Measurements from ENCODE around the gene MALL. TPM values are rescaled to one million over a fixed set of nuclear protein-coding genes. Genes with fewer than 3 reads are reported as not detected.
"Not testable (repeated sequence)": the region's sequence is repeated elsewhere in the genome, so short reads cannot be mapped to it uniquely, and the experiment has no call there.

The MALL gene
- total and polyA plus RNA-seq, 7 donors, result 2.6 to 10.0 (median 4.8) TPM

DNA sequence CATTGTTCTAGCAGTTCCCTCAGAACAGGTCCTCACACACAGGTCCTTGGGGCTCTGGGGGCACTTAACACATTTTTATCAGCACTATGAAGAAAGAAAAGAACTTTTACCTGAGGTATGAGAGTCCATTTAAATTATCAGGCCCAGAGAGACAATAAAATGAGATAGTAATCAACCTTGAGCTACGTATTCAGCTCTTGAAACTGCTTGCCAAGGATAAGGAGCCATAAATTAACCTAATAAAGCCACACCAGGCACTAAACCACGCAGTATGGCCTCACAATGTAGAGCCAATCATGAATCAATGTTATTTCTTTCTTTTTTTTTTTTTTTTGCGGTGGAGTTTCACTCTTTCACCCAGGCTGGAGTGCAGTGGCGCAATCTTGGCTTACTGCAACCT, 37.5 kb downstream of the MALL start:
- 100% methylated on average over 1 of the region's 4 CpGs for WGBS, 3 donors
- ATAC-seq; DNase-seq; H3K27me3 ChIP-seq (ENCODE audit: insufficient read depth in 3 of 3, low read length in 2 of 3); H3K9me3 ChIP-seq; intact Hi-C loops (cut with DNase I); H3K4me3 ChIP-seq; H3K27ac ChIP-seq; H3K4me1 ChIP-seq; H3K36me3 ChIP-seq (ENCODE audit: insufficient read depth in 1 of 2, low read depth in 1 of 2): not testable (repeated sequence)

GRCh38 chr2:110075896-110076295, 39.7 kb downstream of the MALL start:
- DNase-seq; intact Hi-C loops (cut with DNase I); H3K27ac ChIP-seq; H3K36me3 ChIP-seq (ENCODE audit: insufficient read depth in 1 of 2, low read depth in 1 of 2); H3K9me3 ChIP-seq; H3K4me1 ChIP-seq; H3K27me3 ChIP-seq (ENCODE audit: insufficient read depth in 3 of 3, low read length in 2 of 3); H3K4me3 ChIP-seq; ATAC-seq: not testable (repeated sequence)
- 68 to 92% (median 91%) methylated on average over 2 of the region's 4 CpGs for WGBS, 3 donors

DNA sequence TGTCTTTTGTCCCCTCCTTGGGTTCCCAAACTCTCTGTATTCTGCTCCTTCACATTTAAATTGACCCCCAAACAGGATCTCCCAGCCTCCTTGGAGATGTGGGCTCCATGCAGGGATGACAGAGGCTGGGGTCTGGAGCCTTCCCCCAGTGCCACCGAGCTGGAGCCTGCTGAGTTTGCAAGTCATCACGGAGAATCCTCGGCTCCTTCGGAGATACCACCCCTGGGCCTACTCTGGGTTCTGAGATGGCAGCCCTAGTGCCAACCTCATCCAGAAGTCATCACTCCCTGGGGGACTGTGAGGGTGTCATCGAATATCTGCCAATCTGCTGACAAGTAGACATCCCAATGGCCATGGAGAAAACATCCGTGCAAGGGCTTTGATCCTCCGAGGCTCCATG, 45.8 kb downstream of the MALL start:
- ATAC-seq; H3K4me1 ChIP-seq; H3K9me3 ChIP-seq; H3K4me3 ChIP-seq; intact Hi-C loops (cut with DNase I); H3K36me3 ChIP-seq (ENCODE audit: insufficient read depth in 1 of 2, low read depth in 1 of 2); DNase-seq; H3K27ac ChIP-seq; H3K27me3 ChIP-seq (ENCODE audit: insufficient read depth in 3 of 3, low read length in 2 of 3): not testable (repeated sequence)
- WGBS, 3 donors, result 92 to 97% (median 95%) methylated on average over 4 of the region's 7 CpGs

- ATAC-seq; H3K36me3 ChIP-seq (ENCODE audit: insufficient read depth in 1 of 2, low read depth in 1 of 2); H3K9me3 ChIP-seq; H3K4me3 ChIP-seq; H3K4me1 ChIP-seq; H3K27me3 ChIP-seq (ENCODE audit: insufficient read depth in 3 of 3, low read length in 2 of 3); H3K27ac ChIP-seq; intact Hi-C loops (cut with DNase I); DNase-seq: not testable (repeated sequence)
- WGBS, 3 donors, result 69 to 81% (median 75%) methylated on average over 3 of the region's 3 CpGs
Observed at GRCh38 chr2:110068153-110068552, 47.5 kb downstream of the MALL start.

- DNase-seq; H3K9me3 ChIP-seq; H3K4me1 ChIP-seq; H3K4me3 ChIP-seq; H3K27me3 ChIP-seq (ENCODE audit: insufficient read depth in 3 of 3, low read length in 2 of 3); H3K27ac ChIP-seq; ATAC-seq; intact Hi-C loops (cut with DNase I); H3K36me3 ChIP-seq (ENCODE audit: insufficient read depth in 1 of 2, low read depth in 1 of 2): not testable (repeated sequence)
- WGBS, 3 donors, result 100% methylated on average over 2 of the region's 3 CpGs; no CpG with 5 or more reads in 2 of the 3 donors
Observed at GRCh38 chr2:110062332-110062731, 53.3 kb downstream of the MALL start.

GRCh38 chr2:110060550-110060949, 55.1 kb downstream of the MALL start:
- H3K36me3 ChIP-seq (ENCODE audit: insufficient read depth in 1 of 2, low read depth in 1 of 2); H3K4me1 ChIP-seq; H3K4me3 ChIP-seq; intact Hi-C loops (cut with DNase I); H3K9me3 ChIP-seq; ATAC-seq; DNase-seq; H3K27ac ChIP-seq; H3K27me3 ChIP-seq (ENCODE audit: insufficient read depth in 3 of 3, low read length in 2 of 3): not testable (repeated sequence)
- 100% methylated on average over 1 of the region's 2 CpGs; no CpG with 5 or more reads in 2 of the 3 donors for whole genome bisulfite sequencing, 3 donors

GRCh38 chr2:110059694-110060358, 55.8 kb downstream of the MALL start:
- H3K27me3 ChIP-seq (ENCODE audit: insufficient read depth in 3 of 3, low read length in 2 of 3); H3K36me3 ChIP-seq (ENCODE audit: insufficient read depth in 1 of 2, low read depth in 1 of 2); H3K4me3 ChIP-seq; H3K27ac ChIP-seq; H3K4me1 ChIP-seq; DNase-seq; intact Hi-C loops (cut with DNase I); ATAC-seq; H3K9me3 ChIP-seq: not testable (repeated sequence)
- no CpG with 5 or more reads among the region's 1 CpG for WGBS, 3 donors

DNA sequence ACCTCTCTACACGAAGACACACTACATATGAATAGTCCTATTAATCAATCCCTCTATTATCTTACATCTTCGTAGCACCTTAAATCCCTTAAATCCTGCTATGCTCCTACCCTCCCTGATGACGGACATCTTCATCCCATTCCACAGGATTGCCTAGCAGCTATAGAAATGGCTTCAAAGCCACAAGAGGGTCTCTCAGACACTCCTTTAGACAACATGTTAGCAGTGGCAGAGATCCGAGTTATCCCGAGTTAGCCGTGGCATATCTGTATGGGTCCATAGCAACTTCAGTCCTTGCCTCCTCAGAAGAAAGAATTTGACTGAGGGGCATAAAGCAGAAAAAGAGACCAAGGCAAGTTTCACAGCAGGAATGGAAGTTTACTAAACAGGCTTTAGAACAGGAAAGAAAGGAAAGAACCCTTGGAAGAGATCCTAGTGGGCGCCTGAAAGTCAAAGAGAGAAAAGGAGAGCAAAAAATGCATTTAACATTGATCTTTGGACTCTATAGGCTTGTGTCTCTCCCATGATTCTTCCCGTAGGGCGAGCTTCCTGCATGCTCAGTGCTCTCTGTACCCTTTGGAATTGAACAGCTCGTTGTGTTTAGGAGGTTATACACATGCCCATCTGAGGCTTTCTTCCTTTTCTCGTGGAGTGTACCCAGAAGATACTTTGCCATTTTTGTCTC, 56.5 kb downstream of the MALL start:
- ATAC-seq; H3K4me3 ChIP-seq; DNase-seq; H3K27ac ChIP-seq; H3K9me3 ChIP-seq; H3K27me3 ChIP-seq (ENCODE audit: insufficient read depth in 3 of 3, low read length in 2 of 3); H3K4me1 ChIP-seq; intact Hi-C loops (cut with DNase I); H3K36me3 ChIP-seq (ENCODE audit: insufficient read depth in 1 of 2, low read depth in 1 of 2): not testable (repeated sequence)
- no CpG with 5 or more reads among the region's 11 CpGs for WGBS, 3 donors

DNA sequence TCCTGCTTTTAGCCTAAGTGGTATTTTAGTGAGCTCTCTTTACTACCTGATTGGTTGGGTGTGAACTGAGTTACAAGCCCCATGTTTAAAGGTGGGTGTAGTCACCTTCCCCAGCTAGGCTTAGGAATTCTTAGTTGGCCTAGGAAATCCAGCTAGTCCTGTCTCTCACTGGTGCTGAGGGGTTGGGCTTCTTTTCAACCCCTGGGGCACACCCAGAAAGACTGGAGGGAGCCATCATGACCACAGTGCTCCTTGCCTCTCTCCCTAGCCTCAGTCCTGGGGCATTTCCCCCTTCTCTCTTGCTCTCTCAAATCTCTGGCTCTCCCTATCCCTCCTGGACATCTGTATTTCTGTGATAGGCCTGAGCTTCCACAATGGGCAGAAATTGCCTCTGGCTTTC, 57.6 kb downstream of the MALL start:
- H3K4me1 ChIP-seq; H3K27ac ChIP-seq; H3K9me3 ChIP-seq; H3K36me3 ChIP-seq (ENCODE audit: insufficient read depth in 1 of 2, low read depth in 1 of 2); H3K4me3 ChIP-seq; DNase-seq; ATAC-seq; intact Hi-C loops (cut with DNase I); H3K27me3 ChIP-seq (ENCODE audit: insufficient read depth in 3 of 3, low read length in 2 of 3): not testable (repeated sequence)

- intact Hi-C loops (cut with DNase I); H3K27me3 ChIP-seq (ENCODE audit: insufficient read depth in 3 of 3, low read length in 2 of 3); DNase-seq; H3K4me1 ChIP-seq; H3K4me3 ChIP-seq; H3K36me3 ChIP-seq (ENCODE audit: insufficient read depth in 1 of 2, low read depth in 1 of 2); H3K27ac ChIP-seq; H3K9me3 ChIP-seq; ATAC-seq: not testable (repeated sequence)
- no CpG with 5 or more reads among the region's 8 CpGs for WGBS, 3 donors
Observed at GRCh38 chr2:110055819-110056408, 59.7 kb downstream of the MALL start.

- H3K4me3 ChIP-seq; H3K27me3 ChIP-seq (ENCODE audit: insufficient read depth in 3 of 3, low read length in 2 of 3); H3K36me3 ChIP-seq (ENCODE audit: insufficient read depth in 1 of 2, low read depth in 1 of 2); H3K27ac ChIP-seq; intact Hi-C loops (cut with DNase I); H3K9me3 ChIP-seq; H3K4me1 ChIP-seq: not testable (repeated sequence)
- ATAC-seq, result peak; percentile 23 to 62 (median 48)
- DNase-seq, result peak in 1 of 2 donors; percentile 37
- WGBS, 3 donors, result 30 to 56% (median 34%) methylated on average over 2 to 3 of the region's 11 CpGs
Observed at GRCh38 chr2:110054521-110055407, 60.9 kb downstream of the MALL start.
